IPS-18a (cell line): Measurements from ENCODE around the gene AK3.
"Not testable (repeated sequence)": the region's sequence is repeated elsewhere in the genome, so short reads cannot be mapped to it uniquely, and the experiment has no call there.

Experiments
- H3K27ac ChIP-seq: one replicate; pipeline ENCODE4 v1.5.1; 2013; ENCODE audit warnings: low read length
- H3K27me3 ChIP-seq: one replicate; pipeline ENCODE4 v1.6.1; 2013; ENCODE audit warnings: mild to moderate bottlenecking, low read length; ENCODE audit not compliant: control insufficient read depth, insufficient read depth
- H3K36me3 ChIP-seq: one replicate; pipeline ENCODE4 v1.6.1; 2013; ENCODE audit warnings: low read depth, low read length; ENCODE audit not compliant: control insufficient read depth
- H3K4me1 ChIP-seq: one replicate; pipeline ENCODE4 v1.6.1; 2013; ENCODE audit warnings: low read depth, low read length; ENCODE audit not compliant: control insufficient read depth
- H3K4me3 ChIP-seq: one replicate; pipeline ENCODE4 v1.5.1; 2013; ENCODE audit warnings: low read length
- H3K9ac ChIP-seq: one replicate; pipeline ENCODE4 v1.6.1; 2013; ENCODE audit warnings: mild to moderate bottlenecking, low read length, moderate library complexity
- H3K9me3 ChIP-seq: one replicate; pipeline ENCODE4 v1.6.1; 2013; ENCODE audit warnings: low read depth, low read length; ENCODE audit not compliant: control insufficient read depth

AK3 gene

DNA sequence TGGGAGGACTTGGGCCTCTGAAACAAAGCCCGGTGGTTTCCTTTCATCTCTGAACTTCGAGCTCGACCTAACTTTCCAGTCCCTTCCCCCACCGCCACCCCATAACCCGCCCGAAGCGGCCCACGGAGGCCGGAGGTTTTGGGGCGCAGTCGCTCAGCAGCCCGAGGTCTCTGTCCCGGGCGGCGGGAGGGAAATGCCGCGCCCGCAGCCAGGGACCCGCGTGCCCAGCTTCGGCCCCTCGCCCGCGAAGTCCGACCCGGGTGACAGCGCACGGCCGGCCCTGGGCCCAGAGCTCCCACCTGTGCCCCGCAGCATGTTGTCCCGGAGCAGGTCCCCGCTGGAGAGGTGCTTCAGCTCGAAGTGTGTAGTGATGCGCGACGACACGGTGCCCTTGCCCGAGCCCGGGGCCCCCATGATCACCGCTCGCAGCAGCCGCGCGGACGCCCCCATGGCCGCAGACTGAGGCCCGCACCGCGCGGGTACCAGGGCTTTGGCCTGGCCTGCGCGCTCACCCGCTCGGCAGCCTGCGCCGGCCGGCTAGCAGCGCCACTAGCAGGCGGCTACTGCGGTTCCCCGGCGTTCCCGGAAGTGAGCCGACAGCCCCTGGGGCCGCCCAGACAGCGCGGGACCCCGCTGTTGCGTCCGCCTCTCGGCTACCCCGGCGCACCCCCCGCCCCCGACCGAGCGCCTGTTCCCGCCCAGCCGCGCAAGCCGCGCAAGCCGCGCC lies at the start of gene AK3:
AK3 (minus strand) TSS at position 565 of the 727 bp plus-strand sequence; CDS start at position 450, 115 bp downstream.
- H3K36me3 ChIP-seq, result no peaks in the 10 kb centered on the region
- H3K27ac ChIP-seq, result no peak within 1 kb of the TSS
- no peaks in the 10 kb centered on the region for H3K27me3 ChIP-seq
- H3K9me3 ChIP-seq, result no peaks in the 10 kb centered on the region
- peak within 1 kb of the TSS; percentile 75 for H3K9ac ChIP-seq
- peaks cover 12% of the 10 kb centered on the region for H3K4me1 ChIP-seq
- peak within 1 kb of the TSS; percentile 69 for H3K4me3 ChIP-seq

DNA sequence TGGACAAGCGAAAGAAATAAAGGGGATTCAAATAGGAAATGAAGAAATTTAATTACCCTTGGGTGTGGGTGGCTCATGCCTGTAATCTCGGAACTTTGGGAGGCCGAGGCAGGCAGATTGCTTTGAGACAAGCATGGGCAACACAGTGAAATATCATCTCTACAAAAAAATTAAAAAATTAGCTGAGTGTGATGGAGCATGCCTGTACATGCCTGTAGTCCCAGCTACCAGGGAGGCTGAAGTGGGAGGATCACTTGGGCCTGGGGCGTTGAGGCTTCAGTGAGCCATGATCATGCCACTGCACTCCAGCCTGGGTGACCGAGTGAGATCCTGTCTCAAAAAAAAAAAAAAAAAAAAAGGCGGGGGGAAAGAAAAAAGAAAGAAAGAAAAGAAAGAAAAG lies 47.7 kb upstream of the AK3 start:
- H3K9me3 ChIP-seq, result no peaks in the 10 kb centered on the region
- H3K36me3 ChIP-seq, result no peaks in the 10 kb centered on the region
- no peak overlapping the region for H3K4me3 ChIP-seq

DNA sequence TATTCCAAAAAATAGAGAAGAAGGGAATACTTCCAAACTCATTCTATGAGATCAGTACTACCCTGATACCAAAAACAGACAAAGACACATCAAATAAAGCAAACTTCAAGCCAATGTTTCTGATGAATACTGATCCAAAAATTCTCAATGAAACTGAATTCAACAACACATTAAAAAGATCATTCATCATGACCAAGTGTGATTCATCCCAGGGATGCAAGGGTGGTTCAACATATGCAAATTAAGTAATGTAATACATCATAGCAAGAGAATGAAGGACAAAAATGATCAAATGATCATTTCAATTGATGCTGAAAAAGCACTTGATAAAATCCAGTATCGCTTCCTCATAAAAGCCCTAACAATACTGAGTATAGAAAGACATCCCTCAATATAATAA lies 46.9 kb upstream of the AK3 start:
- H3K27me3 ChIP-seq, result peaks cover 4% of the 10 kb centered on the region
- no peak overlapping the region for H3K9ac ChIP-seq
- H3K27ac ChIP-seq, result no peak overlapping the region
- H3K4me3 ChIP-seq, result no peak overlapping the region
- H3K9me3 ChIP-seq, result no peaks in the 10 kb centered on the region
- H3K4me1 ChIP-seq, result peaks cover 4% of the 10 kb centered on the region
- H3K36me3 ChIP-seq, result no peaks in the 10 kb centered on the region

More for the DNA sequence above, 47.7 kb upstream of the AK3 start:
- H3K4me1 ChIP-seq, result peaks cover 4% of the 10 kb centered on the region
- no peak overlapping the region for H3K27ac ChIP-seq
- peaks cover 4% of the 10 kb centered on the region for H3K27me3 ChIP-seq
- no peak overlapping the region for H3K9ac ChIP-seq

DNA sequence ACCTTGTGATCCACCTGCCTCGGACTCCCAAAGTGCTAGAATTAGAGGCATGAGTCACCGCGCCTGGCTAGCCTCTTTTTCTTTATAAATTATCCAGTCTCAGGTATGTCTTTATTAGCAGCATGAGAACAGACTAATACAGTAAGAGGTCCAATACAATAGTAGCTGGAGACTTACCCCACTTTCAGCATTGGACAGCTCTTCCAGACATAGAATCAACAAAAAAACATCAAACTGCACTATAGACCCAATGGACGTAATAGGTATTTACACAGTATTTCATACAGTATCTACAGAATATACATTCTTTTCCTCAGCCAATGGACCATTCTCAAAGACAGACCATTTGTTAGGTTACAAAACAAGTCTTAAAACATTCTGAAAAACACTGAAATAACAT lies 45.6 kb upstream of the AK3 start:
- Histone ChIP-seq H3K27me3 (peaks cover 3% of the 10 kb centered on the region), H3K36me3 (no peaks in the 10 kb centered on the region), H3K4me1 (peaks cover 4% of the 10 kb centered on the region), H3K27ac (no peak overlapping the region), H3K9me3 (no peaks in the 10 kb centered on the region), H3K9ac (no peak overlapping the region), H3K4me3 (no peak overlapping the region)

DNA sequence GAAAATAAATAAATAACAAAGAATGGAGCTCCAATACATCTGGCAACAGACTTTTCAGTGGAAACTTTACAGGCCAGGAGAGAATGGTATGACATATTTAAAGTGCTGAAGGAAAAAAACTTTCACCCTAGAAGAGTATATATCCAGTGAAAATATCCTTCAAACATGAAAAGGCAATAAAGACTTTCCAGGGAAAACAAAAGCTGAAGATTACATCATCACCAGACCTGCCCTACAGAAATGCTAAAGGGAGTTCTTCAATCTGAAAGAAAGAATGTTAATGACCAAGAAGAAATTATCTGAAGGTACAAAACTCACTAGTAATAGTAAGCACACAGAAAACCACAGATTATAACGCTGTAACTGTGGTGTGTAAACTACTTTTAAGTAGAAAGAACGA lies 43.4 kb upstream of the AK3 start:
- H3K36me3 ChIP-seq, result no peaks in the 10 kb centered on the region
- H3K9me3 ChIP-seq, result no peaks in the 10 kb centered on the region
- no peak overlapping the region for H3K9ac ChIP-seq
- H3K27ac ChIP-seq, result no peak overlapping the region
- H3K27me3 ChIP-seq, result no peaks in the 10 kb centered on the region
- no peak overlapping the region for H3K4me3 ChIP-seq
- H3K4me1 ChIP-seq, result peaks cover 4% of the 10 kb centered on the region

DNA sequence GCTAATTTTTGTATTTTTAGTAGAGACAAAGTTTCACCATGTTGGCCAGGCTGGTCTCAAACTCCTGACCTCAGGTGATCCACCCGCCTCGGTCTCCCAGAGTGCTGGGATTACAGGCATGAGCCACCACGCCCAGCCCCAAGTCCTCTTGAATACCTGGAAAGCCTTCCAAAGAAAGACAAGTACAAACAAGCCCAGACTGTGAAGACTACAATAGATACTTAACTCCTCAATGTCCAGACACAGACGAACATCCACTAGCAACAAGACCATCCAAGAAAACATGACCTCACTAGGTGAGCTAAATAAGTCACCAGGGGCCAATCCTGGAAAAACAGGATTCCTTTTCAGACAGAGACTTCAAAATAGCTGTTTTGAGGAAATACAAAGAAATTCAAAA lies 42.2 kb upstream of the AK3 start:
- not testable (repeated sequence) for H3K9ac ChIP-seq, H3K4me1 ChIP-seq, H3K9me3 ChIP-seq, H3K36me3 ChIP-seq, H3K27me3 ChIP-seq, H3K27ac ChIP-seq, H3K4me3 ChIP-seq

DNA sequence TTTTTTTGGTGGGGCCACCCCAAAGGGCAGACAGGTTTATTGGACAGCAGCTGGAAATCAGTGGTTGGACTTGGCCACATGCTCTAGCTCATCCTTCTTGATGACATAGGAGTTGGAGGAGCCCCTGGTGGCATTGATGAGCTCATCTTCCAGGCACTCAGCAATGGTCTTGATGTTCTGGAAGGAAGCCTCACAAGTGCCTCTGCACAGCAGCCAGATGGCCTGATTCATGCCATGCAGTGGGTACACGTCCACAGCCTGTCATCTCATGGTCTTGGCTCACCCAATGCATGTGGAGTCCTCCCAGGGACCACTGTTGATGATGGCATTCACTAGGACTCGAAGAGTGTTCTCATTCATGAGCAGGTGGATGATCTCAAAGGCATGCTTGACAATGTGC lies 40.4 kb upstream of the AK3 start:
- H3K27ac ChIP-seq, result no peak overlapping the region
- no peak overlapping the region for H3K4me3 ChIP-seq
- H3K4me1 ChIP-seq, result peaks cover 4% of the 10 kb centered on the region
- no peak overlapping the region for H3K9ac ChIP-seq
- no peaks in the 10 kb centered on the region for H3K36me3 ChIP-seq
- H3K9me3 ChIP-seq, result no peaks in the 10 kb centered on the region
- no peaks in the 10 kb centered on the region for H3K27me3 ChIP-seq

DNA sequence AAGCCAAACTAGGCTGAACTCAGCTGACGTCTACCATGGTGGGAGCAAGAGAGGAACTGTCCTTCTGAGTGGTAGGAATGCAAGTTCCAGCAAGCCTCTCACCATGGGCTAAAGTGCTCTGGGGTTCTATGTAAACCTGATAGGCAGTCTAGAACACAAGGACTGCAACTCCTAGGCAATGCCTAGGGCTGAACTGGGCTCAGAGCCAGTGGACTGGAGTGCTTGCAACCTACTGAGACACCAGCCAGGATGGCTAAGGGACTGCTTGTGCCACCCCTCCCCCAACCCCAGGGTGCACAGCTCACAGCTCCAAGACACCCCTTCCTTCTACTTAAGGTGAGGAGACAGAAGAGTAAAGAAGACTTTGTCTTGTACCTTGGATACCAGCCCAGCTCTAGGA lies 39.6 kb upstream of the AK3 start:
- H3K27ac ChIP-seq, result no peak overlapping the region
- no peaks in the 10 kb centered on the region for H3K36me3 ChIP-seq
- no peaks in the 10 kb centered on the region for H3K9me3 ChIP-seq
- H3K9ac ChIP-seq, result no peak overlapping the region
- H3K4me3 ChIP-seq, result no peak overlapping the region
- H3K27me3 ChIP-seq, result no peaks in the 10 kb centered on the region
- peaks cover 4% of the 10 kb centered on the region for H3K4me1 ChIP-seq

DNA sequence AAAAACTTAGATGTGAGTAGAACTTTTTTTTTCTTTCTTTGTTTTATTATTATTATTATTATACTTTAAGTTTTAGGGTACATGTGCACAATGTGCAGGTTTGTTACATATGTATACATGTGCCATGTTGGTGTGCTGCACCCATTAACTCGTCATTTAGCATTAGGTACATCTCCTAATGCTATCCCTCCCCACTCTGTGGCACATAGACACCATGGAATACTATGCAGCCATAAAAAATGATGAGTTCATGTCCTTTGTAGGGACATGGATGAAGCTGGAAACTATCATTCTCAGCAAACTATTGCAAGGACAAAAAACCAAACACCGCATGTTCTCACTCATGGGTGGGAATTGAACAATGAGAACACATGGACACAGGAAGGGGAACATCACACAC lies 34.0 kb upstream of the AK3 start:
- H3K9me3 ChIP-seq, H3K9ac ChIP-seq, H3K27me3 ChIP-seq, H3K4me3 ChIP-seq, H3K4me1 ChIP-seq, H3K27ac ChIP-seq, H3K36me3 ChIP-seq: not testable (repeated sequence)

DNA sequence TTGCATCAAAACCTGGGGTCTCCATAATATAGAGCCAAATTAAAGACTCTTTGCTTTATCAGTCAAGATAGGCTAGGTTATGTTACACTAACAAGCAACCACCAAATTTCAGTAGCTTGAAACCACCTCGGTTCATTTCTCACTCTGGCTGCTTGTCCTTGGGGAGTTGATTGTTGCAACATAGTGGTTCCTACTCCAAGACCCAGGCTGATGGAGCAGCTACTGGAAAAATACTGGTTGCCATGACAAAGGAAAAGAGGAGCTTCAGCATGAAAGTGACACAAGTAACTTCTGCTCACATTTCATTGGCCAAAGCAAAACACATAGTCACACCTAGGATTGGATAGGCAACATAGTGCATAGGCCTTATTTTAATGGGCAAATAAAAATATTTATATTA lies 33.2 kb upstream of the AK3 start:
- H3K36me3 ChIP-seq, result no peaks in the 10 kb centered on the region
- H3K27me3 ChIP-seq, result no peaks in the 10 kb centered on the region
- no peak overlapping the region for H3K27ac ChIP-seq
- H3K9ac ChIP-seq, result no peak overlapping the region
- no peak overlapping the region for H3K4me3 ChIP-seq
- no peaks in the 10 kb centered on the region for H3K9me3 ChIP-seq
- no peaks in the 10 kb centered on the region for H3K4me1 ChIP-seq

DNA sequence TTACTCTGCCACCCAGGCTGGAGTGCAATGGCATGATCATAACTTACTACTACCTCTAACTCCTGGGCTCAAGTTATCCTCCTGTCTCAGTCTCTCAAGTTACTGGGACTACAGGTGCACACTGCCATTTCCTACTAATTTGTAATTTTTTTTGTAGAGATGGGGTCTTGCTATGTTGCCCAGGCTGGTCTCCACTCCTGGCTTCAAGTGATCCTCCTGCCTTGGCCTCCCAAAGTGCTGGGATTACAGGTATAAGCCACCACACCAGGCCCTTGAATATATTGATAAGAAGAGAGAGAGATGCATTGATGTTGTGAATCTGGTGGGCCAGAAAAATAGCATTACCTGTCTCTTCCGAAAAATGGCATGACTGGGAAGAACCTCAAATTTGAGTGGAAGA lies 30.8 kb upstream of the AK3 start:
- H3K27me3 ChIP-seq, result no peaks in the 10 kb centered on the region
- no peak overlapping the region for H3K9ac ChIP-seq
- H3K4me1 ChIP-seq, result no peaks in the 10 kb centered on the region
- H3K36me3 ChIP-seq, result no peaks in the 10 kb centered on the region
- no peaks in the 10 kb centered on the region for H3K9me3 ChIP-seq
- no peak overlapping the region for H3K4me3 ChIP-seq
- no peak overlapping the region for H3K27ac ChIP-seq

DNA sequence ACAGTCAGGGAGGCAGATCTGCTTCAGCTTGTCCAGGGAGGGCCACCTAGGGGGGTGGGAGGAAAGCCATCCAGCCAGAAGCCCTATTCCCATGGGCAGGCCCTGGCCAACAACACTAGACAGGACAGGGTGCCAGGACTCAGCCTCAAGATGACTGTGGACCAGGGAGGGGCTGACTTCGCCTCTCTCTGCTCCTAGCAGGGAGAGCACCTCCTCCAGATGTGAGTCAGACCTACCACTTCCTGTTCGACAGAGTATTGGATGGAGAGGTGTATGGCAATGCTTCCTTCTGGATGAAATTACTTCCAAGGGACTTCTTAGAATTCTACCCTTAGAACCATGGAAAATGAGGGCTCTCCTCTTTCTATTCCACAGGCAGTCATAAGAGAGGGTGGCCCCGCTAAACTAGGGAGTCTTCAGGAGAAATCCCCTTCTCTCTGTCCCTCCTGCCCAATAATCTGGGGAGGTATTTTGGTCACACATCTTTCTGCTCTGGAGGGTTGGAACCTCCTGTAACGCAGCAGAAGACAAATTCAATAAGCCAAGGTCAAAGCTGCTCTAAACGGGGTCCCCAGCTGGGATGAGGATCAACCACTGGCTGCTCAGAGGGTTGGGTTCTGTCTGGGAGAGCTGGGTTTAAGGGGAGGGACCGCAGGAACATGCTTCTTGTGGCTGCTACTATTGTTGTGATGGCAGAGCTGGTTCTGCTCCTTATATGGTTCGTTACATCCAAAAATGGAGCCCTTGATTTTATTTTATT lies 28.5 kb upstream of the AK3 start:
- Histone ChIP-seq H3K27ac (no peak overlapping the region), H3K4me3 (no peak overlapping the region), H3K9ac (no peak overlapping the region), H3K4me1 (no peaks in the 10 kb centered on the region), H3K27me3 (no peaks in the 10 kb centered on the region), H3K36me3 (no peaks in the 10 kb centered on the region), H3K9me3 (no peaks in the 10 kb centered on the region)
